HCT116 (cell line): ENCODE results near the gene COL15A1. TPM values are rescaled to one million over a fixed set of nuclear protein-coding genes. Genes with fewer than 3 reads are reported as not detected.

Source experiments
- ATAC-seq: fragments of 200-7000 bp; cut with Tn5 transposase; 2 replicates; pipeline ENCODE4 v1.9.1; 2020; ENCODE audit warnings: mild to moderate bottlenecking, moderate library complexity
- BruUV-seq: library from RNA; stranded (reverse); fragments of 400-500 nt; replicated peaks from 2 replicates; lab custom pipeline; 2021; lab: Mats Ljungman, UMichigan
- CTCF ChIA-PET: fragments of 300-600 bp; sonication (Branson Sonifier 250); formaldehyde crosslinking; loops from one replicate; lab custom pipeline; 2021; ENCODE audit warnings: antibody characterized with exemption; lab: Charles Lee
- POLR2A ChIA-PET: fragments of 300-600, 350-600 bp; sonication (Branson Sonifier 250); formaldehyde crosslinking; loops from one replicate; lab custom pipeline; 2021; ENCODE audit warnings: antibody characterized with exemption; lab: Charles Lee
- RAD21 ChIA-PET, 2 experiments: fragments of 300-600 bp; sonication (Branson Sonifier 250); formaldehyde crosslinking; loops; one replicate each; lab custom pipeline; 2023; ENCODE audit warnings: low total read pairs in 2 of 2; ENCODE audit not compliant: uncharacterized antibody in 2 of 2, unreplicated experiment in 2 of 2, low non-redundant PET in 1 of 2; lab: Charles Lee
- DNase-seq: peaks from one replicate; pipeline ENCODE4 v3.0.0-alpha.2; 2010; ENCODE audit warnings: low read depth, low spot score
- H2AFZ ChIP-seq: fragments of 200-600 bp; shearing (Covaris generic), sonication (generic); 2 replicates; pipeline ENCODE4 v1.6.1; 2017; ENCODE audit warnings: low read depth, mixed run types, mixed read lengths, antibody characterized with exemption, low read length; ENCODE audit not compliant: poor library complexity, severe bottlenecking
- H3K27ac ChIP-seq: 2 replicates; pipeline ENCODE4 v1.5.1; 2012; ENCODE audit warnings: low read depth, low read length
- H3K27me3 ChIP-seq: fragments of 200-600 bp; sonication (generic); 2 replicates; pipeline ENCODE4 v1.6.1; 2016; ENCODE audit warnings: mixed run types, low read length, mixed read lengths; ENCODE audit not compliant: insufficient read depth
- H3K36me3 ChIP-seq, 2 experiments: fragments of 200-500 bp in 1 of 2; fragments of 200-600 bp in 1 of 2; sonication (Bioruptor generic) in 1 of 2; sonication (generic) in 1 of 2; 2 replicates each; pipeline versions ENCODE4 v1.5.1 to v1.6.1; 2014 to 2016; ENCODE audit warnings: low read length in 2 of 2, inconsistent platforms in 1 of 2, mixed read lengths in 1 of 2, mixed run types in 1 of 2; ENCODE audit not compliant: insufficient read depth in 2 of 2, control insufficient read depth in 1 of 2
- H3K4me1 ChIP-seq, 2 experiments: fragments of 200-600 bp in 1 of 2; sonication (generic) in 1 of 2; 2 replicates each; pipeline versions ENCODE4 v1.5.1 to v1.6.1; 2012 to 2017; ENCODE audit warnings: low read length in 2 of 2, inconsistent platforms in 1 of 2, mild to moderate bottlenecking in 1 of 2, mixed read lengths in 1 of 2, mixed run types in 1 of 2, moderate library complexity in 1 of 2; ENCODE audit not compliant: insufficient read depth in 2 of 2, control insufficient read depth in 1 of 2
- H3K4me2 ChIP-seq: fragments of 200-600 bp; sonication (generic); 2 replicates; pipeline ENCODE4 v1.6.1; 2017; ENCODE audit warnings: mixed run types, low read length, mixed read lengths
- H3K4me3 ChIP-seq, 2 experiments: fragments of 200-600 bp in 1 of 2; sonication (generic) in 1 of 2; replicated peaks in 1 of 2; 2 replicates each; pipeline ENCODE4 v1.5.1; 2011 to 2016; ENCODE audit warnings: low read length in 2 of 2, control low read depth in 1 of 2, low read depth in 1 of 2, mild to moderate bottlenecking in 1 of 2, mixed read lengths in 1 of 2, mixed run types in 1 of 2
- H3K79me2 ChIP-seq: fragments of 200-600 bp; sonication (generic); 2 replicates; pipeline ENCODE4 v1.6.1; 2017; ENCODE audit warnings: mild to moderate bottlenecking, mixed run types, low read length, moderate library complexity, mixed read lengths; ENCODE audit not compliant: insufficient read depth
- H3K9ac ChIP-seq: fragments of 200-600 bp; sonication (generic); 2 replicates; pipeline ENCODE4 v1.6.1; 2016; ENCODE audit warnings: low read length, mixed read lengths
- H3K9me2 ChIP-seq: fragments of 200-600 bp; sonication (generic), shearing (Covaris generic); 2 replicates; pipeline ENCODE4 v1.6.1; 2017; ENCODE audit warnings: mixed run types, mild to moderate bottlenecking, moderate library complexity; ENCODE audit not compliant: insufficient read depth
- H3K9me3 ChIP-seq, 2 experiments: fragments of 200-500 bp in 1 of 2; fragments of 200-600 bp in 1 of 2; sonication (Bioruptor generic) in 1 of 2; sonication (generic) in 1 of 2; 2 replicates each; pipeline ENCODE4 v1.6.1; 2014 to 2017; ENCODE audit warnings: low read length in 2 of 2, mixed read lengths in 2 of 2, inconsistent platforms in 1 of 2, low read depth in 1 of 2, mild to moderate bottlenecking in 1 of 2, mixed run types in 1 of 2, moderate library complexity in 1 of 2; ENCODE audit not compliant: control insufficient read depth in 1 of 2, insufficient read depth in 1 of 2
- H4K20me1 ChIP-seq: fragments of 200-600 bp; sonication (generic), shearing (Covaris generic); 2 replicates; pipeline ENCODE4 v1.6.1; 2017; ENCODE audit warnings: mixed run types, mild to moderate bottlenecking, moderate library complexity; ENCODE audit not compliant: insufficient read depth
- JUND ChIP-seq: IDR thresholded peaks from 2 replicates; pipeline ENCODE4 v1.6.1; 2012
- RAD21 ChIP-seq: IDR thresholded peaks from 2 replicates; pipeline ENCODE4 v1.6.1; 2012; ENCODE audit warnings: low read depth, mild to moderate bottlenecking
- REST ChIP-seq: IDR thresholded peaks from 2 replicates; pipeline ENCODE4 v1.6.1; 2012; ENCODE audit warnings: low read depth
- SP1 ChIP-seq: IDR thresholded peaks from 2 replicates; pipeline ENCODE4 v1.6.1; 2012; ENCODE audit warnings: low read depth
- SRF ChIP-seq: IDR thresholded peaks from 2 replicates; pipeline ENCODE4 v1.6.1; 2012; ENCODE audit warnings: low read depth
- ZBTB33 ChIP-seq: IDR thresholded peaks from 2 replicates; pipeline ENCODE4 v1.6.1; 2011; ENCODE audit warnings: mild to moderate bottlenecking, low read length, moderate library complexity; ENCODE audit not compliant: insufficient replicate concordance; ENCODE audit errors: extremely low read depth
- ZNF274 ChIP-seq: fragments of 200-500 bp; sonication (Bioruptor generic); IDR thresholded peaks from 2 replicates; pipeline ENCODE4 v1.6.1; 2014; ENCODE audit warnings: mild to moderate bottlenecking, low read depth, low read length, inconsistent platforms
- intact Hi-C: fragments of 100-400 bp; cut with micrococcal nuclease; formaldehyde crosslinking; loops from 2 replicates; pipeline ENCODE4 v1.10.0; 2022
- total RNA-seq: library from RNA; stranded (reverse); gene quantifications from one replicate; pipeline ENCODE4 v1.2.1, GENCODE V29; 2021; ENCODE audit not compliant: unreplicated experiment

Gene COL15A1
- total RNA-seq, 1 experiment from 2014 or later = 0.15 TPM

- H3K9me3 ChIP-seq = peaks cover 0 to 7% of the 10 kb centered on the region in 2 experiments; a peak in 1 of 4 replicates
These were observed 102.4 kb downstream of the COL15A1 start for GRCh38 chr9:99046068-99046467.

More at GRCh38 chr9:99046068-99046467, 102.4 kb downstream of the COL15A1 start:
- TF ChIP-seq ZBTB33 (no peak), SP1 (no peak), REST (no peak), ZNF274 (no peak), JUND (no peak), SRF (no peak), RAD21 (no peak)
- peak; percentile 32; the same call in 1 of the 2 replicates for ATAC-seq
- H3K4me1 ChIP-seq = no peaks in the 10 kb centered on the region
- POLR2A ChIA-PET = no interaction called here
- BruUV-seq = no TSS peak
- RAD21 ChIA-PET = no interaction called here
- H3K9ac ChIP-seq = no peak overlapping the region
- no peaks in the 10 kb centered on the region for H4K20me1 ChIP-seq
- intact Hi-C loops = no loop called here
- no peak for DNase-seq
- H2AFZ ChIP-seq = no peak overlapping the region
- H3K79me2 ChIP-seq = no peaks in the 10 kb centered on the region
- H3K4me3 ChIP-seq = no peak overlapping the region
- no peaks in the 10 kb centered on the region for H3K36me3 ChIP-seq
- no peak overlapping the region for H3K27ac ChIP-seq
- no peaks in the 10 kb centered on the region for H3K27me3 ChIP-seq
- CTCF ChIA-PET = no interaction called here
- H3K4me2 ChIP-seq = no peak overlapping the region
- H3K9me2 ChIP-seq = no peaks in the 10 kb centered on the region
